ENCODE results near the gene LEF1. TPM values are rescaled to one million over a fixed set of nuclear protein-coding genes. Genes with fewer than 3 reads are reported as not detected.
A peak's percentile ranks its signal among the peaks of the same experiment; 100 is the strongest.
"Not testable (repeated sequence)": the region's sequence is repeated elsewhere in the genome, so short reads cannot be mapped to it uniquely, and the experiment has no call there.

Gene LEF1
- total RNA-seq, 2 donors from 2014 or later: 2.1 to 3.4 TPM

- Histone ChIP-seq H3K27ac (no peak overlapping the region), H3K4me1 (no peaks in the 10 kb centered on the region), H3K4me3 (no peak overlapping the region), H3K9ac (ENCODE audit: low read depth in 2 of 2, low read length in 2 of 2) (no peak overlapping the region), H3K27me3 (no peaks in the 10 kb centered on the region), H3K36me3 (no peaks in the 10 kb centered on the region), H3K9me3 (no peaks in the 10 kb centered on the region)
- DNase-seq: no peak
- TF ChIP-seq, protein P1, sequence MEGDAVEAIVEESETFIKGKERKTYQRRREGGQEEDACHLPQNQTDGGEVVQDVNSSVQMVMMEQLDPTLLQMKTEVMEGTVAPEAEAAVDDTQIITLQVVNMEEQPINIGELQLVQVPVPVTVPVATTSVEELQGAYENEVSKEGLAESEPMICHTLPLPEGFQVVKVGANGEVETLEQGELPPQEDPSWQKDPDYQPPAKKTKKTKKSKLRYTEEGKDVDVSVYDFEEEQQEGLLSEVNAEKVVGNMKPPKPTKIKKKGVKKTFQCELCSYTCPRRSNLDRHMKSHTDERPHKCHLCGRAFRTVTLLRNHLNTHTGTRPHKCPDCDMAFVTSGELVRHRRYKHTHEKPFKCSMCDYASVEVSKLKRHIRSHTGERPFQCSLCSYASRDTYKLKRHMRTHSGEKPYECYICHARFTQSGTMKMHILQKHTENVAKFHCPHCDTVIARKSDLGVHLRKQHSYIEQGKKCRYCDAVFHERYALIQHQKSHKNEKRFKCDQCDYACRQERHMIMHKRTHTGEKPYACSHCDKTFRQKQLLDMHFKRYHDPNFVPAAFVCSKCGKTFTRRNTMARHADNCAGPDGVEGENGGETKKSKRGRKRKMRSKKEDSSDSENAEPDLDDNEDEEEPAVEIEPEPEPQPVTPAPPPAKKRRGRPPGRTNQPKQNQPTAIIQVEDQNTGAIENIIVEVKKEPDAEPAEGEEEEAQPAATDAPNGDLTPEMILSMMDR (IDR thresholded peaks at IDR 0.05): no peak
- intact Hi-C loops (cut with DNase I): loop anchor here (5.0 to 10.0 kb wide), 2 partner anchors 471 to 548 kb away; no protein-coding TSS in a partner anchor
Observed at GRCh38 chr4:108024085-108024877, 144.5 kb downstream of the LEF1 start.

DNA sequence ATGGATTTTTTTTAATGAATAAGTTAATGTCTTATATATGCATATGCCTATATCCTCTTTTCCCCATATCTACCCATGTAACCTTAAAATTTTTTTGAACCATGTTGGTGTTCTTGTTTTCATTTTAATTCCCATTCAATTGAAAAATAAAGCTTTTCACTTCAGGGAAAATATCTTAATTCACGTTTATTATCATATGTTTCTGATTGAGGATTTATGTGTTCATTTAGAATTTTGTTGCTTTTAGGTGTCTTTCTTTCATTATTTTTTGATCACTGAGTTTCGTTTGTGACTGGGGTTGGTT, 149.9 kb downstream of the LEF1 start:
- intact Hi-C loops (cut with DNase I): no loop called here
- Histone ChIP-seq H3K36me3 (no peaks in the 10 kb centered on the region), H3K4me3 (no peak overlapping the region)

DNA sequence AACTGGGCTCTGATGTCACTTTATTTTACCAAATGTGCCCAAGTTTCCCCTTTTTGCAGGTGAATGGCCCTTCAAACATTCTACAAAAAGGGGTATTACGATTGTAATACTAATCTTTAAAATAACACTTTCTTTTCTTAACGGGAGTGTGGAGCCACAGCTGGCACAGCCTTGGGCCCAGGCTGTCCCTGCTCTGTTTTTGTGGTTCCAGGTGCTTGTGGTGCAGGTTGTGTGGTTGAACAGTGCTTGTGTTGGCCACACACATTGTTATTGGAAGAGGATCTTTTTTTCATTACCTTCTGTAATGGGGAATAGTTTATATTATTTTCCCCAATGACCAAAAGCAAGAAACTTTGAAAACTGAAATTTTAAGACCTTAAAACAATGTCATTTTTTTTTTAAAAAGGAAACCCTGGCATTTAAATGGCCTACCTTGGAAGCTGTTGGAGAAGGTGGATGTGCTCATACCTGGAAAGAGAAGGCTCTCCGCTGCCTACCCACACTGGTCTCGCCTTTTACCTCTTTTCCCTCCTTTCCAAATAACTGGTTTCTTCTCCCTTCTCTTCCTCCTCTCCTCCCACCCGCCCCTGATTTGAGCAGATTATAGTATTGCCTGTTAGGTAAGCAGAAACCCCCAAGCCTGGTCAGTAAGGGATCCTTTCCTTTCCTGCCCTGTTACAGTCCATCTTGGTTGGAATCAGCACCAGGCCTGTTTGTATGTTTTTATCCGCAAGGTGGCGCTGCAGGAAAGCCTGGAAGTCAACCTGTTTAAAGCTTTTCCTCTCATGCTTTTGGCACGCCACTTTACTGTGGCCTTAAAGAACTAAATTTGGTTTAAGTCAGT, 150.5 kb downstream of the LEF1 start:
- Histone ChIP-seq H3K27me3 (no peaks in the 10 kb centered on the region), H3K4me3 (no peak overlapping the region), H3K4me1 (no peaks in the 10 kb centered on the region), H3K36me3 (no peaks in the 10 kb centered on the region), H3K9ac (ENCODE audit: low read depth in 2 of 2, low read length in 2 of 2) (no peak overlapping the region), H3K27ac (no peak overlapping the region), H3K9me3 (no peaks in the 10 kb centered on the region)
- TF ChIP-seq, protein P1 (IDR thresholded peaks at IDR 0.05): peak; percentile 76
- DNase-seq: peak; percentile 87
- intact Hi-C loops (cut with DNase I): no loop called here

More for the DNA sequence above, 149.9 kb downstream of the LEF1 start:
- Histone ChIP-seq H3K9me3 (no peaks in the 10 kb centered on the region), H3K9ac (ENCODE audit: low read depth in 2 of 2, low read length in 2 of 2) (no peak overlapping the region), H3K27me3 (no peaks in the 10 kb centered on the region), H3K27ac (no peak overlapping the region), H3K4me1 (no peaks in the 10 kb centered on the region)
- no peak for DNase-seq
- TF ChIP-seq, protein P1 (IDR thresholded peaks at IDR 0.05): no peak

DNA sequence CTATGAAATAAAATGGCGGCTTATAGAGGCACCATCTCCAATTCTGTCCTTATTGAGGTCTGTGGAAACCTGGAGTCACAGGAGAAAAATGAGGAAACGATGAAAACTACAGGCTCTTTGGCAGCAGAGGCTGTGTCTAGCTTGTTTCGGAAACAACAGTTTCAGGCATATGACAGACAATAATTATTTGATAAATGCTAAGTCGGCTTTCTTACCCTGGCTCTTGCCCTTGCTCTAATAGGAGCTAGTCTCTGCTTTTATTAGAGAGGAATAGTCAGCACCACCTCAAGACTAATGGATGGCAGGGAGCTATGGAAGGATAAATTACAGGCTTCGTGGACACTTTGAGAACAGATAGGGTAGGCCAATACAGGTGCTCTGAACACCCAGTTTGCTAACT, 154.8 kb downstream of the LEF1 start:
- H3K36me3 ChIP-seq: no peaks in the 10 kb centered on the region

DNA sequence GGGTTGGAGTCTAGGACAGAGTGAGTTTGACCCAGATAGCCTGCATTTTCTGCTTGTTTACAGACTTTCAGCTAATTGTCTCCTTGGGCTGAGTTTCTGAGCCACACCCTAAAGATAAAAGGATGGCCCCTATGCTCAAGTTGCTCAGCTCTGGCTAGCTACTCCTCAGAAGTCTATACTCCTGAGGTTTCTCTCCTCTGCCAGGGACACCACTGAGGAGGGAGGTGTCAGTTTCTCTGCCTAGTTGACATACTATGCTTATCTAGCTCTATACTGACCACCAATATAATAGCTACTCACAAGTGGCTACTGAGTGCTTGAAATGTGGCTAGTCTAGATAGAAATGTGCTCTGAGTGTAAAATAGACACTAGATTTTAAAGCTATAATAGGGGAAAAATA, 155.4 kb downstream of the LEF1 start:
- TF ChIP-seq, protein P1 (IDR thresholded peaks at IDR 0.05): no peak
- no peaks in the 10 kb centered on the region for H3K4me1 ChIP-seq
- no peak overlapping the region for H3K27ac ChIP-seq
- H3K36me3 ChIP-seq: no peaks in the 10 kb centered on the region
- intact Hi-C loops (cut with DNase I): no loop called here
- H3K4me3 ChIP-seq: no peak overlapping the region
- H3K9me3 ChIP-seq: no peaks in the 10 kb centered on the region
- no peak overlapping the region for H3K9ac ChIP-seq (ENCODE audit: low read depth in 2 of 2, low read length in 2 of 2)
- no peaks in the 10 kb centered on the region for H3K27me3 ChIP-seq
- no peak for DNase-seq

More for the DNA sequence above, 154.8 kb downstream of the LEF1 start:
- intact Hi-C loops (cut with DNase I): no loop called here
- Histone ChIP-seq H3K9me3 (no peaks in the 10 kb centered on the region), H3K27me3 (no peaks in the 10 kb centered on the region), H3K27ac (no peak overlapping the region), H3K4me3 (no peak overlapping the region), H3K9ac (ENCODE audit: low read depth in 2 of 2, low read length in 2 of 2) (no peak overlapping the region), H3K4me1 (no peaks in the 10 kb centered on the region)
- no peak for DNase-seq
- TF ChIP-seq, protein P1 (IDR thresholded peaks at IDR 0.05): no peak

GRCh38 chr4:108012382-108012781, 156.3 kb downstream of the LEF1 start:
- H3K9ac ChIP-seq (ENCODE audit: low read depth in 2 of 2, low read length in 2 of 2); H3K27ac ChIP-seq; H3K27me3 ChIP-seq; DNase-seq; H3K36me3 ChIP-seq; H3K4me1 ChIP-seq; H3K4me3 ChIP-seq; intact Hi-C loops (cut with DNase I); H3K9me3 ChIP-seq: not testable (repeated sequence)
